WTC11 (cell line): ENCODE measurements around the gene RTKN. TPM values are rescaled to one million over a fixed set of nuclear protein-coding genes. Genes with fewer than 3 reads are reported as not detected.

ENCODE experiments used
- ATAC-seq: fragments of 200-7000 bp; cut with Tn5 transposase; 2 replicates; pipeline ENCODE4 v1.10.0; 2021; ENCODE audit warnings: mild to moderate bottlenecking, moderate library complexity
- Bru-seq: library from RNA; stranded (reverse); fragments of 400-500 nt; gene quantifications from one replicate; lab custom pipeline; 2021; lab: Mats Ljungman, UMichigan
- CTCF ChIA-PET: fragments of 300-600 bp; sonication (Branson Sonifier 250); formaldehyde crosslinking; loops from one replicate; lab custom pipeline; 2021; ENCODE audit warnings: antibody characterized with exemption; lab: Charles Lee
- POLR2A ChIA-PET: fragments of 350-600 bp; sonication (Branson Sonifier 250); formaldehyde crosslinking; loops from one replicate; lab custom pipeline; 2021; ENCODE audit warnings: antibody characterized with exemption; lab: Charles Lee
- DNase-seq: peaks from one replicate; pipeline ENCODE4 v3.0.0; 2021; ENCODE audit warnings: low spot score
- H3K27ac Mint-ChIP-seq: 2 replicates; pipeline ENCODE4 v1.8.0; 2021; ENCODE audit warnings: mixed read lengths
- H3K27me3 Mint-ChIP-seq: 2 replicates; pipeline ENCODE4 v1.8.0; 2021; ENCODE audit warnings: low read depth, mild to moderate bottlenecking, moderate library complexity, mixed read lengths
- H3K36me3 Mint-ChIP-seq: 2 replicates; pipeline ENCODE4 v1.8.0; 2021; ENCODE audit warnings: mixed read lengths
- H3K4me1 Mint-ChIP-seq: 2 replicates; pipeline ENCODE4 v1.8.0; 2022; ENCODE audit warnings: mixed read lengths
- H3K4me3 Mint-ChIP-seq: 2 replicates; pipeline ENCODE4 v1.8.0; 2021; ENCODE audit warnings: mild to moderate bottlenecking, moderate library complexity, mixed read lengths
- H3K9me3 Mint-ChIP-seq: 2 replicates; pipeline ENCODE4 v1.8.0; 2021; ENCODE audit warnings: mixed read lengths
- ATF6 ChIP-seq: sonication (generic); formaldehyde crosslinking; IDR thresholded peaks from 2 replicates; pipeline ENCODE4 v1.8.1; 2023; ENCODE audit warnings: mild to moderate bottlenecking, missing genetic modification reagents
- CBFB ChIP-seq: sonication (generic); formaldehyde crosslinking; IDR thresholded peaks from 2 replicates; pipeline ENCODE4 v1.8.1; 2022; ENCODE audit warnings: mild to moderate bottlenecking, low read depth, missing genetic modification reagents
- CREB1 ChIP-seq: sonication (generic); formaldehyde crosslinking; IDR thresholded peaks from 2 replicates; pipeline ENCODE4 v1.8.0; 2023; ENCODE audit warnings: mild to moderate bottlenecking, missing genetic modification reagents
- ERG ChIP-seq: fragments of 250-450 bp; sonication (Bioruptor Pico); IDR thresholded peaks from 2 replicates; pipeline ENCODE4 v1.8.0; 2021; ENCODE audit warnings: mild to moderate bottlenecking
- GTF2I ChIP-seq: fragments of 250-450 bp; sonication (Bioruptor Pico); conservative IDR thresholded peaks from 2 replicates; pipeline ENCODE4 v1.4.0; 2021; ENCODE audit warnings: mild to moderate bottlenecking
- IRF1 ChIP-seq: sonication (generic); formaldehyde crosslinking; IDR thresholded peaks from 2 replicates; pipeline ENCODE4 v1.8.0; 2023; ENCODE audit warnings: missing genetic modification reagents
- MLX ChIP-seq: sonication (generic); formaldehyde crosslinking; IDR thresholded peaks from 2 replicates; pipeline ENCODE4 v1.8.1; 2023; ENCODE audit warnings: mild to moderate bottlenecking, missing genetic modification reagents, moderate library complexity
- MYBL2 ChIP-seq: sonication (generic); formaldehyde crosslinking; IDR thresholded peaks from 2 replicates; pipeline ENCODE4 v1.8.1; 2023; ENCODE audit warnings: mild to moderate bottlenecking, moderate library complexity, missing genetic modification reagents
- NR3C1 ChIP-seq: sonication (generic); formaldehyde crosslinking; conservative IDR thresholded peaks from 2 replicates; pipeline ENCODE4 v1.8.1; 2023; ENCODE audit warnings: low read depth, mild to moderate bottlenecking, missing genetic modification reagents
- RORB ChIP-seq: fragments of 250-450 bp; sonication (Bioruptor Pico); IDR thresholded peaks from 2 replicates; pipeline ENCODE4 v1.9.0; 2021; ENCODE audit warnings: mild to moderate bottlenecking
- TCF7 ChIP-seq: sonication (generic); formaldehyde crosslinking; IDR thresholded peaks from 2 replicates; pipeline ENCODE4 v1.8.0; 2022; ENCODE audit warnings: mild to moderate bottlenecking, low read depth, missing genetic modification reagents, moderate library complexity
- TEAD1 ChIP-seq: sonication (generic); formaldehyde crosslinking; IDR thresholded peaks from 2 replicates; pipeline ENCODE4 v1.8.0; 2022; ENCODE audit warnings: mild to moderate bottlenecking, missing genetic modification reagents
- TP53 ChIP-seq: sonication (generic); formaldehyde crosslinking; IDR thresholded peaks from 2 replicates; pipeline ENCODE4 v1.8.1; 2023; ENCODE audit warnings: mild to moderate bottlenecking, missing genetic modification reagents
- USF1 ChIP-seq: sonication (generic); formaldehyde crosslinking; IDR thresholded peaks from 2 replicates; pipeline ENCODE4 v1.8.0; 2022; ENCODE audit warnings: mild to moderate bottlenecking, missing genetic modification reagents
- ZMAT4 ChIP-seq: fragments of 250-450 bp; sonication (Bioruptor Pico); IDR thresholded peaks from 2 replicates; pipeline ENCODE4 v1.9.0; 2021; ENCODE audit warnings: mild to moderate bottlenecking
- ZNF219 ChIP-seq: sonication (generic); formaldehyde crosslinking; IDR thresholded peaks from 2 replicates; pipeline ENCODE4 v1.8.0; 2023; ENCODE audit warnings: missing genetic modification reagents, mild to moderate bottlenecking, borderline replicate concordance
- ZNF232 ChIP-seq: sonication (generic); formaldehyde crosslinking; IDR thresholded peaks from 2 replicates; pipeline ENCODE4 v1.8.0; 2022; ENCODE audit warnings: mild to moderate bottlenecking, missing genetic modification reagents
- ZNF512 ChIP-seq: sonication (generic); formaldehyde crosslinking; IDR thresholded peaks from 2 replicates; pipeline ENCODE4 v1.8.1; 2022; ENCODE audit warnings: missing genetic modification reagents, borderline replicate concordance
- ZNF532 ChIP-seq: fragments of 250-450 bp; sonication (Bioruptor Pico); IDR thresholded peaks from 2 replicates; pipeline ENCODE4 v1.9.0; 2021; ENCODE audit warnings: mild to moderate bottlenecking, borderline replicate concordance
- ZNF671 ChIP-seq: fragments of 250-450 bp; sonication (Bioruptor Pico); IDR thresholded peaks from 2 replicates; pipeline ENCODE4 v1.8.0; 2021; ENCODE audit warnings: mild to moderate bottlenecking
- long read RNA-seq, 3 experiments: library from RNA in 1 of 3; library from capped mRNA in 1 of 3; library from polyadenylated mRNA in 1 of 3; unstranded in 2 of 3; stranded (forward) in 1 of 3; transcript quantifications; one replicate each; pipeline ENCODE4 v2.0.0, GENCODE V29; 2021
- total RNA-seq: library from RNA; stranded (reverse); gene quantifications from 3 replicates; pipeline ENCODE4 v1.2.3, GENCODE V29; 2021

The RTKN gene
- total RNA-seq: 66.6 to 80.1 TPM (median 67.7 TPM) in 3 replicates
- Bru-seq, nascent RNA: percentile 85 among the genes with signal in this experiment
- long read RNA-seq, experiment 1, transcript RTKN-202 (12 exons, 2,142 nt): major isoform, 164 of 266 reads
- long read RNA-seq, experiment 1, transcript RTKN-201 (12 exons, 2,220 nt): minor isoform, 17 of 266 reads
- long read RNA-seq, experiment 1, transcript RTKN-203 (13 exons, 2,646 nt): minor isoform, 7 of 266 reads
- long read RNA-seq, experiment 1, partial matches to known transcripts: 15 of 266 reads
- long read RNA-seq, experiment 1, other reads (novel, unspliced or antisense): 63 of 266 reads
- long read RNA-seq, experiment 2, transcript RTKN-202 (12 exons, 2,142 nt): major isoform, 29 of 52 reads
- long read RNA-seq, experiment 2, partial matches to known transcripts: 6 of 52 reads
- long read RNA-seq, experiment 2, other reads (novel, unspliced or antisense): 16 of 52 reads
- long read RNA-seq, experiment 3, transcript RTKN-202 (12 exons, 2,142 nt): major isoform, 48 of 75 reads
- long read RNA-seq, experiment 3, transcript RTKN-201 (12 exons, 2,220 nt): minor isoform, 5 of 75 reads
- long read RNA-seq, experiment 3, partial matches to known transcripts: 2 of 75 reads
- long read RNA-seq, experiment 3, other reads (novel, unspliced or antisense): 17 of 75 reads

- H3K4me1 Mint-ChIP-seq: peaks cover 40% of the 10 kb centered on the region
- ATAC-seq (peak; percentile 50), DNase-seq (peak; percentile 88)
- POLR2A ChIA-PET: interaction anchor here (0.7 to 2.5 kb wide), 5 partner anchors 15 to 51 kb away, joined by 3 to 29 read pairs (median 4); partner anchors contain the start of gene WBP1
- peaks cover 12% of the 10 kb centered on the region for H3K27me3 Mint-ChIP-seq
- CTCF ChIA-PET: interaction anchor here (0.6 to 2.0 kb wide), 5 partner anchors 10 to 192 kb away, joined by 3 to 5 read pairs (median 4); partner anchors contain the start of genes CCDC142, INO80B, TTC31 and WBP1
- peak within 1 kb of the TSS; percentile 100 for H3K27ac Mint-ChIP-seq
- H3K36me3 Mint-ChIP-seq: no peaks in the 10 kb centered on the region
- H3K4me3 Mint-ChIP-seq: peak within 1 kb of the TSS; percentile 99
- no peaks in the 10 kb centered on the region for H3K9me3 Mint-ChIP-seq
- TF ChIP-seq TP53 (CRISPR knock-in tag) (no peak), ZNF512 (CRISPR knock-in tag) (no peak), NR3C1 (no peak; the same call in 1 of the 2 replicates), USF1 (CRISPR knock-in tag) (no peak), GTF2I (CRISPR knock-in tag) (no peak), MYBL2 (CRISPR knock-in tag) (no peak), TCF7 (no peak), RORB (CRISPR knock-in tag) (no peak), TEAD1 (peak; percentile 27), ZMAT4 (no peak), ZNF532 (CRISPR knock-in tag) (no peak), ZNF219 (CRISPR knock-in tag) (peak; percentile 83; the same call in 1 of the 2 replicates), ZNF671 (CRISPR knock-in tag) (no peak), CBFB (CRISPR knock-in tag) (peak; percentile 65; the same call in 1 of the 2 replicates), ATF6 (CRISPR knock-in tag) (no peak), ERG (no peak), IRF1 (CRISPR knock-in tag) (0 out of 2 replicates have a peak, but pooled peaks have one; percentile 47), MLX (CRISPR knock-in tag) (no peak), CREB1 (CRISPR knock-in tag) (peak; percentile 45; the same call in 1 of the 2 replicates), ZNF232 (CRISPR knock-in tag) (no peak)
Observed at GRCh38 chr2:74441690-74442482, at the start of gene RTKN. RTKN (minus strand) TSS chr2:74441937; CDS start chr2:74441816, 121 bp downstream.
